ENCODE results near the gene TIE1.
A peak's percentile ranks its signal among the peaks of the same experiment; 100 is the strongest.

Gene TIE1

DNA sequence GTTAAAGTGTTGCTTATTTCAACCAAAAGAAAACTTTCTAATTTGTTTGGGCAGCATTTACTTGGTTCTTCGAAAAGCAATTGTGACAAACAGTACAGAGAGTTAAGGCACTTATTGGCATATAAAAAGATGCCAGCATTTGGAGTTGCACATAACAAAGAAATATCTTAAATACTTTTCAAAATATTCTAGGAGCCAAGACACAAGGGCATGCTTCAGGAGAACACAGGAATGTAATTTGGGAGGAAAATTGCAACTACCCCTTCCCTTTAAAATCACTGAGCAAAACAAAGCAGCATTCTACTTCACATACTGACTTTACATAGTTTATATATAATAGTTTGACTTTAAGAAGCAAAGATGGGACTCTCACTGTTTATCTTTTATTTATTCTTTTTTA is 4.6 kb upstream of the TIE1 start:
- Histone ChIP-seq H3K9ac (ENCODE audit: low read depth, low read length) (peak overlapping the region; percentile 18; the same call in 1 of the 2 replicates), H3K36me3 (ENCODE audit: control insufficient read depth, insufficient read depth, low read length) (no peaks in the 10 kb centered on the region), H3K4me1 (ENCODE audit: control insufficient read depth, insufficient read depth, low read length) (peaks cover 28% of the 10 kb centered on the region), H3K27ac (ENCODE audit: low read depth, low read length) (no peak overlapping the region), H3K27me3 (ENCODE audit: control insufficient read depth, insufficient read depth, low read length) (no peaks in the 10 kb centered on the region), H3K4me3 (ENCODE audit: low read depth, low read length) (peak overlapping the region; percentile 5; the same call in 1 of the 2 replicates), H3K9me3 (ENCODE audit: control insufficient read depth, insufficient read depth, low read length) (no peaks in the 10 kb centered on the region)

GRCh38 chr1:43298055-43298454 is 2.7 kb upstream of the TIE1 start:
- H3K4me3 ChIP-seq (ENCODE audit: low read depth, low read length), result no peak overlapping the region
- no peaks in the 10 kb centered on the region for H3K9me3 ChIP-seq (ENCODE audit: control insufficient read depth, insufficient read depth, low read length)
- H3K27ac ChIP-seq (ENCODE audit: low read depth, low read length), result no peak overlapping the region
- H3K27me3 ChIP-seq (ENCODE audit: control insufficient read depth, insufficient read depth, low read length), result no peaks in the 10 kb centered on the region
- H3K36me3 ChIP-seq (ENCODE audit: control insufficient read depth, insufficient read depth, low read length), result no peaks in the 10 kb centered on the region
- peaks cover 28% of the 10 kb centered on the region for H3K4me1 ChIP-seq (ENCODE audit: control insufficient read depth, insufficient read depth, low read length)
- H3K9ac ChIP-seq (ENCODE audit: low read depth, low read length), result no peak overlapping the region

- Histone ChIP-seq H3K27me3 (ENCODE audit: control insufficient read depth, insufficient read depth, low read length) (no peaks in the 10 kb centered on the region), H3K9ac (ENCODE audit: low read depth, low read length) (no peak overlapping the region), H3K27ac (ENCODE audit: low read depth, low read length) (no peak overlapping the region), H3K36me3 (ENCODE audit: control insufficient read depth, insufficient read depth, low read length) (no peaks in the 10 kb centered on the region), H3K4me1 (ENCODE audit: control insufficient read depth, insufficient read depth, low read length) (peaks cover 28% of the 10 kb centered on the region), H3K4me3 (ENCODE audit: low read depth, low read length) (no peak overlapping the region), H3K9me3 (ENCODE audit: control insufficient read depth, insufficient read depth, low read length) (no peaks in the 10 kb centered on the region)
These were observed 1.7 kb upstream of the TIE1 start for GRCh38 chr1:43299101-43299500.

GRCh38 chr1:43302201-43302600 is 1.4 kb downstream of the TIE1 start:
- Histone ChIP-seq H3K27me3 (ENCODE audit: control insufficient read depth, insufficient read depth, low read length) (no peaks in the 10 kb centered on the region), H3K4me1 (ENCODE audit: control insufficient read depth, insufficient read depth, low read length) (peaks cover 2% of the 10 kb centered on the region), H3K9me3 (ENCODE audit: control insufficient read depth, insufficient read depth, low read length) (no peaks in the 10 kb centered on the region), H3K27ac (ENCODE audit: low read depth, low read length) (no peak overlapping the region), H3K9ac (ENCODE audit: low read depth, low read length) (no peak overlapping the region), H3K36me3 (ENCODE audit: control insufficient read depth, insufficient read depth, low read length) (no peaks in the 10 kb centered on the region), H3K4me3 (ENCODE audit: low read depth, low read length) (no peak overlapping the region)

DNA sequence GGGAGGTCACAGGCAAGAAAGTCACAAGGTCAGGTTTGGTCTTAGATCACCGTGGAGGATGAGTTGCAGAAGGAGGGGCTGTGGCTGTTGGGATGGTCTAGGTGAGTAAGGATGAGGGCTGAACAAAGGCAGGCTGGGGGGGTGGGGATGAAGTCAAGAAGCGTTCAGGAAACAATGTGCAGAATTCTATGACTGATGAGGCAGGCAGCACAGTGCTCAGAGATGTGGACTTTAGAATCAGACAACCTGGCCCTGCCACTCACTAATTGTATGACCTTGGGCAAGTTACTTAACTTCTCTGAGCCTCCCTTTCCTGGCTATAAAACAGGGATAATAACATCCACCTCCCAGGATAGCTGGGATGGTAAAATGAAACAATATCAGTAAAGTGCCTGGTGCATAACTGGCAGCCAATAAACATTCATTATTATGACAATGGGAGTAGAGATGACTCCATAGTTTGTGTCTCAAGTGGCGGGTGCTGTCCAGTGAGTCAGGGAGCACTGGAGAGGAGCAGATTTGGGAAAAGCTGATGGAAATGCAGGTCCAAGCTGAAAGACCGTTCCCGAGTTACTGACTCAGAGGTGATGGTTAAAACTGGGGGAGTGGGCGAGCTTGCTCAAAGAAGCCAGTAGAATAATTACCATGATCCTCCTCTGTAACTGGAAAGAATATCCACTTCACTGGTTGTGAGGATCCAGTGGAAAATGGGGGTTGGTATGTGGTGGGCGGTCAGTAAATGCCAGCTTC is 2.1 kb downstream of the TIE1 start:
- Histone ChIP-seq H3K36me3 (ENCODE audit: control insufficient read depth, insufficient read depth, low read length) (no peaks in the 10 kb centered on the region), H3K9me3 (ENCODE audit: control insufficient read depth, insufficient read depth, low read length) (no peaks in the 10 kb centered on the region), H3K9ac (ENCODE audit: low read depth, low read length) (no peak overlapping the region), H3K27me3 (ENCODE audit: control insufficient read depth, insufficient read depth, low read length) (no peaks in the 10 kb centered on the region), H3K27ac (ENCODE audit: low read depth, low read length) (no peak overlapping the region), H3K4me3 (ENCODE audit: low read depth, low read length) (no peak overlapping the region), H3K4me1 (ENCODE audit: control insufficient read depth, insufficient read depth, low read length) (no peaks in the 10 kb centered on the region)

- Histone ChIP-seq H3K9ac (ENCODE audit: low read depth, low read length) (no peak overlapping the region), H3K27me3 (ENCODE audit: control insufficient read depth, insufficient read depth, low read length) (no peaks in the 10 kb centered on the region), H3K27ac (ENCODE audit: low read depth, low read length) (no peak overlapping the region), H3K36me3 (ENCODE audit: control insufficient read depth, insufficient read depth, low read length) (no peaks in the 10 kb centered on the region), H3K9me3 (ENCODE audit: control insufficient read depth, insufficient read depth, low read length) (no peaks in the 10 kb centered on the region), H3K4me1 (ENCODE audit: control insufficient read depth, insufficient read depth, low read length) (no peaks in the 10 kb centered on the region), H3K4me3 (ENCODE audit: low read depth, low read length) (no peak overlapping the region)
These were observed 2.9 kb downstream of the TIE1 start for GRCh38 chr1:43303471-43304313.

GRCh38 chr1:43304314-43304681 is 3.5 kb downstream of the TIE1 start:
- H3K9ac ChIP-seq (ENCODE audit: low read depth, low read length), result no peak overlapping the region
- no peak overlapping the region for H3K27ac ChIP-seq (ENCODE audit: low read depth, low read length)

GRCh38 chr1:43304771-43305300 is 4.1 kb downstream of the TIE1 start:
- Histone ChIP-seq H3K27ac (ENCODE audit: low read depth, low read length) (no peak overlapping the region), H3K9ac (ENCODE audit: low read depth, low read length) (no peak overlapping the region), H3K27me3 (ENCODE audit: control insufficient read depth, insufficient read depth, low read length) (no peaks in the 10 kb centered on the region), H3K4me1 (ENCODE audit: control insufficient read depth, insufficient read depth, low read length) (no peaks in the 10 kb centered on the region), H3K4me3 (ENCODE audit: low read depth, low read length) (no peak overlapping the region), H3K36me3 (ENCODE audit: control insufficient read depth, insufficient read depth, low read length) (no peaks in the 10 kb centered on the region), H3K9me3 (ENCODE audit: control insufficient read depth, insufficient read depth, low read length) (no peaks in the 10 kb centered on the region)

More at GRCh38 chr1:43304314-43304681, 3.5 kb downstream of the TIE1 start:
- Histone ChIP-seq H3K36me3 (ENCODE audit: control insufficient read depth, insufficient read depth, low read length) (no peaks in the 10 kb centered on the region), H3K4me1 (ENCODE audit: control insufficient read depth, insufficient read depth, low read length) (no peaks in the 10 kb centered on the region), H3K9me3 (ENCODE audit: control insufficient read depth, insufficient read depth, low read length) (no peaks in the 10 kb centered on the region), H3K4me3 (ENCODE audit: low read depth, low read length) (no peak overlapping the region), H3K27me3 (ENCODE audit: control insufficient read depth, insufficient read depth, low read length) (no peaks in the 10 kb centered on the region)

DNA sequence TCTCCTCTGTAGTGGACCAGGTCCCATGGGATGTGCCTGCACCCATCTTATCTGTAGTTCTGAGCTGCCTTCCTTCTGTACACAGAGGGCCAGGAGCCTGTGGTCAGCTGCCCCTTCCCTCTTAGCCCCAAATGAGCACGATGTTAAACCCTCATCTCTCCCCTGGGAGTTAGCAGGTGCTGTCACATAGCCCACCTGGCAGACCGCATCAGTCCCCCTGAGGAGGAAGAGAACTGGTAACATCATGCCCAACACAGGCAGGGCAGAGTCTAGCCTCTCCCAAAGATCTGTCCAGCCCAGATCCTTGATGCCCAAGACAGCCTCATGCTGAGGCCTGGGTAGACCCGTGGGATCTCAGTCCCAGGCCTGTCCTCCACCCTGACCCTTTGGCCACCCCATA is 4.7 kb downstream of the TIE1 start:
- no peaks in the 10 kb centered on the region for H3K27me3 ChIP-seq (ENCODE audit: control insufficient read depth, insufficient read depth, low read length)
- H3K9me3 ChIP-seq (ENCODE audit: control insufficient read depth, insufficient read depth, low read length), result no peaks in the 10 kb centered on the region
- no peaks in the 10 kb centered on the region for H3K36me3 ChIP-seq (ENCODE audit: control insufficient read depth, insufficient read depth, low read length)
- H3K4me1 ChIP-seq (ENCODE audit: control insufficient read depth, insufficient read depth, low read length), result no peaks in the 10 kb centered on the region
- no peak overlapping the region for H3K27ac ChIP-seq (ENCODE audit: low read depth, low read length)
- H3K9ac ChIP-seq (ENCODE audit: low read depth, low read length), result no peak overlapping the region
- H3K4me3 ChIP-seq (ENCODE audit: low read depth, low read length), result no peak overlapping the region

- H3K27me3 ChIP-seq (ENCODE audit: control insufficient read depth, insufficient read depth, low read length), result no peaks in the 10 kb centered on the region
- no peak overlapping the region for H3K27ac ChIP-seq (ENCODE audit: low read depth, low read length)
- H3K9ac ChIP-seq (ENCODE audit: low read depth, low read length), result no peak overlapping the region
- H3K4me3 ChIP-seq (ENCODE audit: low read depth, low read length), result no peak overlapping the region
- no peaks in the 10 kb centered on the region for H3K36me3 ChIP-seq (ENCODE audit: control insufficient read depth, insufficient read depth, low read length)
- no peaks in the 10 kb centered on the region for H3K9me3 ChIP-seq (ENCODE audit: control insufficient read depth, insufficient read depth, low read length)
- no peaks in the 10 kb centered on the region for H3K4me1 ChIP-seq (ENCODE audit: control insufficient read depth, insufficient read depth, low read length)
These were observed 5.3 kb downstream of the TIE1 start for GRCh38 chr1:43305926-43306687.

Data from HUES48 (cell line).